ENCODE results near the gene VEPH1. TPM values are rescaled to one million over a fixed set of nuclear protein-coding genes. Genes with fewer than 3 reads are reported as not detected.

The VEPH1 gene
- total RNA-seq, 1 experiment from 2014 or later: 127 TPM

DNA sequence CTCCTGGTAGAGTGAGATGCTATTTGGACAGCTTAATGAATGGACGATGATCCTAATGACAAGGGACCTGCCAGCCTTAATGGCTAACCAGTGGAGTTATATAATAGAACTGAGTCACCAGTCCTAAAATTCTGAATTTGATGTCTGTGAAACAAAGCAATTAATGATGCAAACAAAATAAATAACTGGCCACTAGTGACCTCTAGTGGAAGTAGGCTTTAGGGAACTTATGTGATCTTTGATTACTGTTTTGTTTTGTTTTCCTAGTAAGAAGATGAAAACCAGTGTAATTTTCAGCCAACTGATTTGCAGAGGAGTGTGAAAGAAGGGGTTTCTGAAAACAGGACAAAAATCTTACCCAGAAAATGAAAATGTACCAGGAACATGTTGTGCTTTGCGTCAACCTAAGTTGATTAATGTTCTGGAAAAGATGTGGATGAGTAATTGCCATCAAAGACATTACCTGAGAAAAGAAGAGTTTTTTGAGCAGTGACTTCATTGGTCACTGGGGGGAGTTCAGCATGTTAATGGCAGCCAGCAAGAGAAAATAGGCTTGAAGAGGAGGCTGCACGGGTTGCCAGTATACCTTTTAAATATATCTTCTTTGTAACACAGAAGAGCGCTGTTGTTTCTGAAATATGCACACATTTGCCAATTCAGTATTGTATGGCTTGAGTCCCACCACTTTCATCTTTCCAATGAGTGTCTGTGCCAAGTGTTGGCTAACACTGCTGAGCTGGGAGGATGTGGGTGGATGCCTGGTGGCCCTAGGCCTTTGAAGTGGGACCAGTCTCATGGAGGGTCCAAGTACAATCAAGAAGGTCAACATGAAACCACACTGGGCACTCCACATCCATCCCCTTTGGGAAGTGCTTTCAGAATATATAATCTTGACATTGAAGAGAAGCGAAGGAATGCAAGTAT is 9.3 kb downstream of the VEPH1 start:
- in situ Hi-C loops (cut with HindIII; ENCODE audit: low pct_unique_long_range_greater_than_20kb, low sequenced_read_pairs): no loop called here
- peak; percentile 76 for DNase-seq (ENCODE audit: low read depth)

DNA sequence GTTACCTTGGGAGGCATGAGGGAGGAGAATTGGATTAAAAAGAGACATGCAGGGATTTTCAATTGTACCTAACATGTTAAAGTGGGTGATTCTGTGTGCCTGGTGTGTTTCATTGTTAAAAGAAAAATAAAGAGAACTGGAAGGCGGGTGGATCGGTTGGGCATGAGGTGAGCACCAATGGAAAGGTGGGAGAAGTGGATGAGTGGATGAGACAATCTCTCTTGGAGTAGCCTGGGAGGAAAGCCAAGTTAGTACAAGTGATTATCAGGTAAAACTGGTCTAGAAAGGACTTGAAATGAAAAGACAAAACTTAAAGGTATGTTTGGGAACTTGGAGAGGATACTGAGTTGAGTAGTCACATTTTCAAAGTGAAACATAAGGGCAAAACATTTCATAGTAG is 12.1 kb downstream of the VEPH1 start:
- in situ Hi-C loops (cut with HindIII; ENCODE audit: low pct_unique_long_range_greater_than_20kb, low sequenced_read_pairs): no loop called here
- DNase-seq (ENCODE audit: low read depth): no peak

DNA sequence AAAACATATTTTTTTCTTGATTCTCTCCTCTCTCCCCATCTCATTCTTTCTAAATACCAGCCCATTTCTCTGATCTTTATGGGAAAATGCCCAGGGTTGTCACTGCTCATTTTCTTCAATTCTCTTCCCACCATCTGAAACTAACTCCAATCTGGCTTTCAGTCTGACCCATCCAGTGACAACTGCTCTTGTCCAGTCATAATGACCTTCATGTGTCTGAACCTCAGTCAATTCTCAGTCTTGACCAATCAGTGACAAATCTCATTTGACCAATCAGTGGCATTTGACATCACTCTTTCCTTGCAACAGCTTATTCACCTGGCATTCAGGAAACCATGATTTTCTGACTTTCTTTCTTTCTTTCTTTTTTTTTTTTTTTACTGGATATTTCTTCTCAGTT is 15.1 kb downstream of the VEPH1 start:
- in situ Hi-C loops (cut with HindIII; ENCODE audit: low pct_unique_long_range_greater_than_20kb, low sequenced_read_pairs): no loop called here
- no peak for DNase-seq (ENCODE audit: low read depth)

DNA sequence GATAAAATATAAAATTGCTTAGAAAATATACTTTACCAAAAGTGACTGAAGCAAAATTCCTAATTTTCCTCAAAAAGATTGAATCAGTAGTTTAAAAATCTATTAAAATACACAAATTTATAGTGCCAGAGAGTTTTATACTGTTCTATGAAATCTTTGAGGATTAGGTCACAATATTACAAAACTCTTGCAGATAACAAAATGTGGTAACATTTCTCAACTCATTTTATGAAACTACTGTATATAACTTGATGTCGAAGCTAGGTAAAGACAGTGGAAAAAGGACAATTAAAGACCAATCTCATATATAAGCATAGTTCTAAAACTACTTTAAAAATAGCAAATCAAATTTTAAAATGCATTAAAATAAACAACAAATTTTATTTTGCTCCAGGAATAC is 15.9 kb downstream of the VEPH1 start:
- DNase-seq (ENCODE audit: low read depth): no peak
- in situ Hi-C loops (cut with HindIII; ENCODE audit: low pct_unique_long_range_greater_than_20kb, low sequenced_read_pairs): no loop called here

DNA sequence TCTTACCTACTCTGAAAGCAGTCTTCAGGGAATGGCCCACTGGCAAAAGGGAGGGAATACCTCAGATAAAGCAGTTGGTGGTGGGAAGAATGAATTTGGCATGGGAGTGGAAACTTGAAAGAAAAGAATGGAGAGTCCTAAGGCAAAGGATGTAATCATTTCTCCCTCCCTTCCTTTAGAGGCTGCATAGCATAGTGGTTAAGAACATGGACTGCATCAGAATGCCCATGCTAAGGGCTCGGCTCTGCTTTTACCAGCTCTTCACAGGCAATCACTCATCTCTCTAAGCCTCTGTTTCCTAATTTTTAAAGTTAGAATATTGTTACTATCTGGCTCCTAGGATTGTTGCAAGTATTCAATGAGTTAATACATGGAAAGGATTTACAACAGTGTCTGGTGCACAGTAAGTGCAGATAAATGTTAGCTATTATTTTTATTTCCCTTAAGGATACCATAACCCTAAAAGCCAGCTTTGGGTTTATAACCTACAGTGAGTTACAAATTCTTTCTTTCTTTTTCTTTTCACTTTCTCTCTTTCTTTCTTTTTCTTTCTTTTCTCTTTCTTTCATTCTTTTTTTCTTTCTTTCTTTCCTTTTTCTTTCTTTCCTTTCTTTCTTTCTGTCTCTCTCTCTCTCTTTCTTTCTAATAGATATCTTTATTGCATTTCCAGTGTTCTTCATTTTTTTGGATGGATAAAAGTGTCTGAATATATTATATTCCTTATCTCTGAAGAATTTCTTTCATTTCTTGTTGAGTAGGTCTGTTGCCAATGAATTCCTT is 23.6 kb downstream of the VEPH1 start:
- in situ Hi-C loops (cut with HindIII; ENCODE audit: low pct_unique_long_range_greater_than_20kb, low sequenced_read_pairs): no loop called here

GRCh38 chr3:157477441-157477840 is 25.8 kb downstream of the VEPH1 start:
- in situ Hi-C loops (cut with HindIII; ENCODE audit: low pct_unique_long_range_greater_than_20kb, low sequenced_read_pairs): no loop called here
- DNase-seq (ENCODE audit: low read depth): no peak

More for the DNA sequence above, 23.6 kb downstream of the VEPH1 start:
- no peak for DNase-seq (ENCODE audit: low read depth)

DNA sequence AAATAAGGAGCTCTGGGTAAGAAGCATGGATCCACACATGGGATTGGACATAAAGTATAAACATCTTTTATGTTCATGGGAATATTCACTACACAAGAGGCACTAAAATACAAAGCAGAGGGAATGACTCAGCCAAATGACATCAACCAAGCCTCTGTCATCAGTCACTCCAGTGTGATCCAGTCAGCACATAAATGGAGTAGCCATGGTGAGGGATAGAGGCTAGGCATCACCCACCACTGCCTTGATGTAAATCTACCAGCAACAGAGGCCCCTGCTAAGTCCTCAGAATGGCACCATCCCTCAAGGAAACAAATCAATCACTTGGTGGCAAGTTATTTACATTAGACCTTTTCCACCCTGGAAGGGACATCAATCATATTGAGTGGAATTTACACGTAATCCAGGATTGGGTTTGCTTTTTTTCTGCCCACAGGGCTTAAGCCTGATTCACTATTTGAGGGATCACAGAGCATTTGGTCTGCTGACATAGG is 27.2 kb downstream of the VEPH1 start:
- in situ Hi-C loops (cut with HindIII; ENCODE audit: low pct_unique_long_range_greater_than_20kb, low sequenced_read_pairs): no loop called here
- peak; percentile 82 for DNase-seq (ENCODE audit: low read depth)

- in situ Hi-C loops (cut with HindIII; ENCODE audit: low pct_unique_long_range_greater_than_20kb, low sequenced_read_pairs): no loop called here
- DNase-seq (ENCODE audit: low read depth): no peak
Measured at GRCh38 chr3:157472648-157473047, 30.6 kb downstream of the VEPH1 start.

- no peak for DNase-seq (ENCODE audit: low read depth)
- in situ Hi-C loops (cut with HindIII; ENCODE audit: low pct_unique_long_range_greater_than_20kb, low sequenced_read_pairs): no loop called here
Measured at GRCh38 chr3:157471064-157471463, 32.2 kb downstream of the VEPH1 start.

DNA sequence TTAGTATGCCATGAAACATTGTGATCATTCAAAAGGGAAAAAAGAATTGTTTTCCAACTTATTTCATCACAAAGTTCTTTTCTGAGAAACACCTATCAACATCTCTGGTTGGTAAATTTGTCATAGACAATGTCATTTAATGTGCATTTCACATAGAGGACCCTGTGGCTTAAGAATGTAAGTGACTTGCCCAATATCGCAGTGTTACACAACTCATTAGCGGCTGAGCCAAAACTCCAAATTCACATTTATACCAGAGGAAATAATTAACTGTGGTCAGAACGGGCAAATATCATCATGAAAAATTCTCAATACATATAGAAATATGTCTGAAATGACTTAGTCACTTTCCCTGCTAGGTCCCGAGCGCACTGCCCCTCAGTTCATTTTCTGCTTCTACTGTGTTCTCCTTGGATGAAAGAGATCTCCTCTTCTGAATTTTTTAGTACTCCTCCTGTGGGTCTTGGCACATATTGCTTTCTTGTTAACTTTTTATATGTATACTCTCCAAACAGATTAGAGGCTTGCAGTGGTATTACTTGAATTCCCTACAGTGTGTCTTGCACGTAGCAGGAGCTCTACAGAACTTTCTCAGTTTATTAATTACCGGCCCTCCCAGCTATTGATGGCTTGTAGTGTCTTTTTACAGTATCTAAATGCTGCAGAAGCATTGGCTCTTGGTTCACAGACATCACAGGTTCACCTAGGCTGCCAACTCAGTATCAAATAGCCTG is 33.5 kb downstream of the VEPH1 start:
- in situ Hi-C loops (cut with HindIII; ENCODE audit: low pct_unique_long_range_greater_than_20kb, low sequenced_read_pairs): no loop called here
- no peak for DNase-seq (ENCODE audit: low read depth)

- in situ Hi-C loops (cut with HindIII; ENCODE audit: low pct_unique_long_range_greater_than_20kb, low sequenced_read_pairs): no loop called here
- no peak for DNase-seq (ENCODE audit: low read depth)
Measured at GRCh38 chr3:157467200-157467599, 36.0 kb downstream of the VEPH1 start.

DNA sequence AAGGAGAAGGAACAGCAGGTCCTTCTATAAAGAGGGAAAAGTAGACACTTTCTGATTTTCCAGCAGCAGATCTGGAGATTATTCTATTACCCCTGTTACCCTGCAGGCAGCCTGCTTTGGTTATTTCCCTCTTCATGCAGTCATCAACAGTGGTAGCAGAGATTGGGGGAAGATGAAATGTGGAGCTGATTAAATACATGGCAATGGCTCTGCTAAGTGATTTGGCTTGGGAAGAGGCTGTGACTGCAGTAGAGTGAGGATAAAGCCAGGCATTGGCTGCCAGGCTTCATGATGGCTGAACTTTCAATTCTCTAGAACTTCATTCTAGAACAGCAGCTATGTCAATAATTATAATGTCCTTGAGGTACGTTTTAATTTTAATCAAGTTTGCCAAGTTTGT is 37.5 kb downstream of the VEPH1 start:
- in situ Hi-C loops (cut with HindIII; ENCODE audit: low pct_unique_long_range_greater_than_20kb, low sequenced_read_pairs): no loop called here
- DNase-seq (ENCODE audit: low read depth): no peak

GRCh38 chr3:157464321-157464720 is 38.9 kb downstream of the VEPH1 start:
- in situ Hi-C loops (cut with HindIII; ENCODE audit: low pct_unique_long_range_greater_than_20kb, low sequenced_read_pairs): no loop called here

GRCh38 chr3:157463816-157464215 is 39.4 kb downstream of the VEPH1 start:
- DNase-seq (ENCODE audit: low read depth): no peak
- in situ Hi-C loops (cut with HindIII; ENCODE audit: low pct_unique_long_range_greater_than_20kb, low sequenced_read_pairs): no loop called here

More at GRCh38 chr3:157464321-157464720, 38.9 kb downstream of the VEPH1 start:
- DNase-seq (ENCODE audit: low read depth): no peak

- in situ Hi-C loops (cut with HindIII; ENCODE audit: low pct_unique_long_range_greater_than_20kb, low sequenced_read_pairs): no loop called here
- peak; percentile 38 for DNase-seq (ENCODE audit: low read depth)
Measured at GRCh38 chr3:157460253-157460652, 43.0 kb downstream of the VEPH1 start.

GRCh38 chr3:157459706-157460105 is 43.5 kb downstream of the VEPH1 start:
- no peak for DNase-seq (ENCODE audit: low read depth)
- in situ Hi-C loops (cut with HindIII; ENCODE audit: low pct_unique_long_range_greater_than_20kb, low sequenced_read_pairs): no loop called here

DNA sequence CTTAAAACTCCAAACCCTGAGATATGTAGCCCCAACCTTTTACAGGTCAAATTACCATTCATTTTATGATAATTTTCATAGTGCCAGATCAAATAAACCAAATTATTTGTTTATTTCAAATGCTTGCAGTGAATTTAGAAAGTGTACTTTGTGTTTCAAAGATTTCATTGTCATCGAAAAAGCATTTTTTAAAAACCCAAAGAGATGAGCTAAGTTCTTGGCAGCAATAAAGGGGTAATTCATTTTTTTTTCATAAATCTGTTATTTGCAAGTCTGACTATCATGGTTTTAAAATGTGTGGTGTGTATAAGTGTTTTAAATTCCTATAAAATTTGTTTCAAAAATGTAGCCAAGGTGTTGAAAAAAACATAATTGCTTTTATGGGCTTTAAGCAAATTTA is 49.4 kb downstream of the VEPH1 start:
- in situ Hi-C loops (cut with HindIII; ENCODE audit: low pct_unique_long_range_greater_than_20kb, low sequenced_read_pairs): no loop called here
- DNase-seq (ENCODE audit: low read depth): no peak

DNA sequence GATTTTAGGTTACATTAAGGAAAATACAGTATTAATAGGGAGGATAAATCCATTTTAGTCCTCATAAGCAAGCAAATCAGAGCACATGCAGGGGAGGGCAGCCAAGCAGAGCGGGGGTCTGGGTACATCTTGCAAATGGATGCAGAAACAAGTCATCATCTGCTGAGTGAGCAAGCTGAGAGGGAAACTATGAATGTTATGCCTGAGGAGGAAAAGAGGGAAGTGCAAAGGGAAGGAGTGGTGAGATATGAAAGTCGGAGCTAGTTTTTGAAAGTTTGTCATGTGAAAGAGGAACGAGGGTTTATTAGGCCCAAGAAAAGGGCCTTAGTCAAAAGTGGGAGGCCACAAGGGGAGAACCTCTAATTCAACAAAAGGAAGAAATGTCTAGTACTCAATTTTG is 51.1 kb downstream of the VEPH1 start:
- in situ Hi-C loops (cut with HindIII; ENCODE audit: low pct_unique_long_range_greater_than_20kb, low sequenced_read_pairs): no loop called here
- no peak for DNase-seq (ENCODE audit: low read depth)
